Epithelial cell of esophagus (primary cell): Measurements from ENCODE around the gene GOLT1A.

ENCODE experiments used
- DNase-seq: peaks from one replicate; pipeline ENCODE4 v3.0.0; 2010; ENCODE audit warnings: low read depth
- H3K4me3 ChIP-seq: 2 replicates; pipeline ENCODE4 v1.5.1; 2011; ENCODE audit warnings: mild to moderate bottlenecking, low read length, control low read depth
- CTCF ChIP-seq: IDR thresholded peaks from 2 replicates; pipeline ENCODE4 v1.5.1; 2011; ENCODE audit warnings: low read depth, mild to moderate bottlenecking, low read length, control low read depth, inconsistent platforms; ENCODE audit not compliant: insufficient read depth; ENCODE audit errors: missing control alignments

Gene GOLT1A

GRCh38 chr1:204255966-204256365 lies 42.2 kb upstream of the GOLT1A start:
- H3K4me3 ChIP-seq = no peak overlapping the region
- DNase-seq = peak; percentile 5
- TF ChIP-seq CTCF = no peak

DNA sequence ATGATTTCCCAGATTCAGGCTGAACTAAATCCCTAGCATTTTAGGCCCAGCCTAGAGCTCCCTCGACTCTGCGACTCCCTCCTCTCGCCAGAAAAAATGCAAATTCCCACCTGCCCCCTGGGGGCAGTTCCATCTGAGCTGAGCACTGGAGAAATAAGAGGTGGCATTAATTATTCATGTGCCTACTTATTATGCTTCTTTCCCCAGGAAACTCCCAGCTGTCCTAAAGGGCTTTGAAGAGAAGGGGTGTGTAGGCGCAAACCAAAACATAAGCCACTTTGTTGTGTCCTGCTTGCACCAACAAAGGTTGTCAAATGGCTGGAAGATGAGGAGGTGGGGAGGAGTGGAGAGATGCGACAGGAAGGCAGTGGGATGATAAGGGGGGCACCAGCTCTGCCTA lies 41.4 kb upstream of the GOLT1A start:
- no peak for DNase-seq
- no peak for TF ChIP-seq CTCF

DNA sequence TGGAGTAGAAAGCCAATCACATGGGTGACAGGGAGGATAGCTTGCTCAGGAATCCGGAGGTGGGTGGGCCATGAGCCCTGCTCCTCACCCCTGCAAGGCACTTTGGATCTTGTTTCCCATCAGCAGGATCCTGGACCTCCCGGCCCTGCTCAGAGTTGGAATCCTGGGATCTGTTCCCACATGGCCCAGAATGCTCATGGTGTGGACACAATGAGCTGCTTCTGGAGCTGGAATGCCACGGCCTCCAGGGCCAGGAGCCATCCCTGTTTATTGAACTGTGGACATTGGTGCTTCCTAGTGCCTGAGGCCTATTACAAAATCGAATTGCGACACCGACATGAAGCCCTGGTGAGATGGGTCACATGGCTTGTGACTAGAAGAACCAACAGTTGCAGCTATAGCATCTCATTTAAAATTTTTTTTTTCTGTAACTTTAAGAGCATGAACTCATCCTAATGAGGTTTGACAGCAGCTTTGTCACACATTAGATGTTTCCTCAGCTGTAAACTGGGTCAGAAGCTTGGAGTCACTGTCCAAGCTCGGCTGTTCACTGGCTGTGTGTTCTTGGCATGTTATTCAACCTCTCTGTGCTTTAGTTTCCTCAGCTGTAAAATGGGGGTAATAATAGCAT lies 40.4 kb upstream of the GOLT1A start:
- DNase-seq = peak; percentile 78
- H3K4me3 ChIP-seq = no peak overlapping the region
- TF ChIP-seq CTCF = no peak

More for the DNA sequence above, 41.4 kb upstream of the GOLT1A start:
- no peak overlapping the region for H3K4me3 ChIP-seq

DNA sequence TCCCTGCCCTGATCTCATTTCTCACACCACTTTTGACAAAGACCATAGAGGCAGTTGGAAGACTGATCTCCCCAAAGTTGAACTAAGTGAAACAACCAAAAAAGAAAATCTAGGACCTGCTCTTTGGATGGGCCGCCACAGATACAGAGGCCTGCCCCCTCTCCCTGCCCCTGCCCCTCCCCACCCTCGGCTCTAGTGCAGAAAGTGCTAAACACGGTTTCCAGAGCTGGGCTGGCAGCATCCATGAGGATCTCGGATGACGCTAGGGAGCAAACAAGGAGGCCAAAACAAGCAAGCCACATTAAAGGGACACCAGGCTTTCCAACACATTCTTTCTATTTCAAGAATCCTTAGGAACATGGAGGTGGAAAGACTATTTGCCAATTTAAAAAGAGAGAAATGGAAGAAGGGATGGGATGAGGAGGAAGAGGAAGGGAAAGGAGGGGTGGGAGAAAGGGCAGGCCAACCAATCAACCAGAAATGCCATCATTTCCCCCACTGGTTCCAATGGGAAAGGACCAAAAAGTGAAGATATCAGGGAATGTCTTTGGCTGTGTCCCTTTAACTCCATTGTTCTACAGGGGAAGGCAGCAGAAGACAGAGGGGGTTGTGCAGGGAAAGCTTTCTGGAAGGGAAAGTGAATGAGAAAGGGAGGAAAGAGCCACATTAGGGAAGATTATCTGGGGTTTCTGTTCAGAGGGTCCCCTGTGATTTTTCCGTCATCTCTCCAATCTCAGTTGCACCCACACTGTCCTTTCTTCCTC lies 38.3 kb upstream of the GOLT1A start:
- H3K4me3 ChIP-seq = no peak overlapping the region
- no peak for TF ChIP-seq CTCF
- no peak for DNase-seq

GRCh38 chr1:204251286-204251685 lies 37.5 kb upstream of the GOLT1A start:
- DNase-seq = no peak
- no peak for TF ChIP-seq CTCF
- no peak overlapping the region for H3K4me3 ChIP-seq

GRCh38 chr1:204250428-204251030 lies 36.7 kb upstream of the GOLT1A start:
- no peak for TF ChIP-seq CTCF
- DNase-seq = no peak
- H3K4me3 ChIP-seq = no peak overlapping the region
